ENCODE data around the gene RAD51AP1.

The RAD51AP1 gene

DNA sequence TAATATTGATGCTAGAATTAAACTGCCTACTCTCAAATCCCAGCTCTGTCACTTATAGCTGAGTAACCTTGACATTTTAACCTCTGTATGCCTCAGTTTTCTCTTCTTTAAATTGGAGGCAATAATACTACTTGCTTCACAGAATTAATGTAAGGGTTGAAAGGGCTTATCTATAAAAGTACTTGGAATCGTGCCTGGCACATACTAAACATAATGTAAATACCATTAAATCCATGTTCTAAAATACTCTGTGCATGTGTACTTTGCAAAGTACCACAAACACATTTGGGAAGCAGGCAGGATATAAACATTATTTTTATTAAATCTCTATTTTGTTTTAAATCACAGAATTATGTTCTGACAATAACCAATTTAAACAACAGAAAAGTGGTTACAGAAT, 65.3 kb downstream of the RAD51AP1 start:
- DNase-seq, result no peak

DNA sequence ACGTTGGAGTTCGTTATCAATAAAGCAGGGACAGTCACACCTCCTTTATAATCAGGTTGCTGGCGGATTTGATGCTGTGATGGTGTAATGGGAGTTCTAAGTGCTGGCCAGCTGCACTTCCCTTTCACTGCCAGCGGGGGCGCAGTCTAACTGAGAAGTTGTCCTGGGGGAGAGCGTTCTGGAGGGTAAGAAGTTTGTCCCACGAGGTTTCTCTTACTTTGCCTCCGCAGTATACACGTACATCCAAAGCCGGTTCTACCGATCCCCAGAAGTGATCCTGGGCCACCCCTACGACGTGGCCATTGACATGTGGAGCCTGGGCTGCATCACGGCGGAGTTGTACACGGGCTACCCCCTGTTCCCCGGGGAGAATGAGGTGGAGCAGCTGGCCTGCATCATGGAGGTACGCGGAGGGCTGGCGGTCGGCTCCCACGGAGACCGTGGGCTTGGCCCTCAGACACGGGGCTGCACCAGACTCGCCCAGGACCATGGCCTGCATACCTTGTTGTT, 66.0 kb downstream of the RAD51AP1 start:
- peak; percentile 10 for DNase-seq

DNA sequence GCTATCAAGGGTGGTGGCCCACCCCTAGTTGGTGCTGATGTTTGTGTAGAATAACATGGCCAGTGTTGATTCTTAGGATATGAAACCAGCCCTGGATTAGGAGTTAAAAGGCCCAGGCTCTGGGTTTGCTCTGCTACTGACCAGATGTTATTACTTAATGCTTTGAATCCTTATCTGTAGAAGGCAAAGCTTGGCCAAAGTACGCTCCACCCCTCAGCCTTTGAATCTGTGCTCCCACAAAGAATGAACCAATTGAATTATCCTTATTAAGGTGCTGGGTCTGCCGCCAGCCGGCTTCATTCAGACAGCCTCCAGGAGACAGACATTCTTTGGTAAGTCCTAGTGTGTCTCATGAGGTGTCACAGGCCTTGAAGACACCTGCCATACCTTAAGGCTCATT, 68.4 kb downstream of the RAD51AP1 start:
- no peak for DNase-seq

DNA sequence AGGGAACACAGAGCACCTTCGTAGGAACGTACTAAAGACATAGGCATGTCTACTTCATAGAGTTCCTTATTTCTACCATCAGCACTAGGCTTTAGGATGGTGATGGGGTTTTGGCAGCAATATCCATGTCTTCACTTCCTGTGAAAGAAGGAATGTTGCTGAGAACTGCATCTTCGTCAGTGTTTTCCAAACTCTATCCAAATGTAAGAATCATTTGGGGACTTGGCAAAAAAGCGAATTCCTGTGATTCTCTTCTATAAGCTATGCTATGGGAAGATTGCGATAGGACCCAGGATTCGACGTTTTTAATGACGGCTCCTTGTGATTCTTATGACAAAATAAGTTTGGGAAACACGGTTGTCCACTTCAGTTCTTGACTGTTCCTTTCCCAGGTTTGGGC, 70.4 kb downstream of the RAD51AP1 start:
- DNase-seq, result no peak
